Measurements from ENCODE around the gene LRRC40.
"Not testable (repeated sequence)": the region's sequence is repeated elsewhere in the genome, so short reads cannot be mapped to it uniquely, and the experiment has no call there.

LRRC40 gene

GRCh38 chr1:70205434-70206118, at the start of gene LRRC40:
LRRC40 (minus strand) TSS chr1:70205579; CDS start chr1:70205540, 39 bp downstream.
- DNase-seq, result peak; percentile 95

- no peak for DNase-seq
Measured at GRCh38 chr1:70248729-70249128, 43.4 kb upstream of the LRRC40 start.

GRCh38 chr1:70247768-70248167, 42.4 kb upstream of the LRRC40 start:
- no peak for DNase-seq

- no peak for DNase-seq
Measured at GRCh38 chr1:70247122-70247521, 41.7 kb upstream of the LRRC40 start.

- DNase-seq, result no peak
Measured at GRCh38 chr1:70239940-70240339, 34.6 kb upstream of the LRRC40 start.

- no peak for DNase-seq
Measured at GRCh38 chr1:70234733-70235132, 29.4 kb upstream of the LRRC40 start.

GRCh38 chr1:70231475-70231874, 26.1 kb upstream of the LRRC40 start:
- no peak for DNase-seq

GRCh38 chr1:70228670-70229069, 23.3 kb upstream of the LRRC40 start:
- no peak for DNase-seq

- no peak for DNase-seq
Measured at GRCh38 chr1:70227439-70227838, 22.1 kb upstream of the LRRC40 start.

- DNase-seq, result no peak
Measured at GRCh38 chr1:70224954-70225353, 19.6 kb upstream of the LRRC40 start.

- DNase-seq, result no peak
Measured at GRCh38 chr1:70222716-70223235, 17.4 kb upstream of the LRRC40 start.

- DNase-seq, result peak; percentile 98
Measured at GRCh38 chr1:70221238-70222121, 16.1 kb upstream of the LRRC40 start, which contains the start of gene SRSF11. SRSF11 (plus strand) TSS chr1:70221380; CDS start chr1:70221637, 257 bp downstream.

GRCh38 chr1:70220517-70221237, 15.3 kb upstream of the LRRC40 start:
- DNase-seq, result no peak

- no peak for DNase-seq
Measured at GRCh38 chr1:70220015-70220414, 14.6 kb upstream of the LRRC40 start.

- DNase-seq, result no peak
Measured at GRCh38 chr1:70211541-70211940, 6.2 kb upstream of the LRRC40 start.

- no peak for DNase-seq
Measured at GRCh38 chr1:70210820-70211219, 5.4 kb upstream of the LRRC40 start.

- no peak for DNase-seq
Measured at GRCh38 chr1:70208292-70208691, 2.9 kb upstream of the LRRC40 start.

- no peak for DNase-seq
Measured at GRCh38 chr1:70207492-70207891, 2.1 kb upstream of the LRRC40 start.

- DNase-seq, result not testable (repeated sequence)
Measured at GRCh38 chr1:70206833-70207232, 1.5 kb upstream of the LRRC40 start.

- DNase-seq, result no peak
Measured at GRCh38 chr1:70205071-70205433, 327 bp downstream of the LRRC40 start.

GRCh38 chr1:70204600-70204999, 779 bp downstream of the LRRC40 start:
- DNase-seq, result no peak

- DNase-seq, result no peak
Measured at GRCh38 chr1:70204139-70204538, 1.2 kb downstream of the LRRC40 start.

GRCh38 chr1:70202173-70202758, 3.1 kb downstream of the LRRC40 start:
- no peak for DNase-seq

Measured in activated CD4-positive, CD25-positive, alpha-beta regulatory T cell treated with anti-CD3 and anti-CD28 coated beads, Interleukin-2, amount 50 U/mL, for 72 hours (primary cell).